ENCODE data around the gene SRPK1.
"Not testable (repeated sequence)": the region's sequence is repeated elsewhere in the genome, so short reads cannot be mapped to it uniquely, and the experiment has no call there.

Gene SRPK1

DNA sequence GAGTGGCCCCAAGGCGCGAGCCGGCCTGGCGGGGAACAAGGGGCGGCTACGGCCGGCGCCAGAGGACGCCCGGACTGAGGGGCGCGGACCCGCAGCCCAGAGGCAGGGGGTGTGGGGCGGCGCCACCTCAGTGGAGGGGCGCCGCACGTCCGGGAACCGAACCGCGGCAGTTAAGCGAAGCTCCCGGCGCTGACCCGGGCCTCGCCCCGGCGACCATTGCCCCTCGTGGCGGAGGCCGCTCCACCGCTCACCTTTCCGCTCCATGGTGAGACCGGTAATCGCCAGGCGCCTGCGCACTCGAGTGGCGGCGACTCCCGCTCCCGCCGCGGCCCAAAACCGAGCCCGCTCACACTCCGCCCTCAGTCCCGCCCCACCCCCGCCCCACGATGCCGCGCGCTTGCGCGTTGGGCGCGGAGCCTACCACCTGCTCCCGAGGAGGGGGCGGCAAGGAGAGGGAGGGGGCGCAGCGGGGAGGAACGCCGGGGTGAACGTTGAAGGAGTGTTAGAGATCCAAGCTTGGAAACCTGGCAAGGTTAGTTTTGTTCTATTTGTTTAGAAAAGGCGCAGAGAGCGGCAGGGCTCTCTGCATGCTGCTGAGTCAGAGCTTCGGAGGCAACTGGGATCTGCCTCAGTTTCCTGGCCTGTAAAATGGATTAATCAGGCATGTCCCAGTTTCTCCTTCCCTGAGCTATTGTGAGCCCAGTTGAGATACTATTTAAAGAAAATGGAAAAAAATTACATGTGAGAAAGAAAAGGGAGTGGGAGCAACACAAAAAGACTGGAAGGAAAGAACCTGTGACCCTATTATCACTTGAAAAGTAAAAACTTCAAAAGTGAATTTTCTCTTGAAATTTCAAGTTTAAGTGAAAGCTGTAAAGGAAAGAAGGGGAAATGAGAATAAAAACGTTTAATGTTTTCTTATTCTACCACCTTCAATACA, at the start of gene SRPK1:
Gene SRPK1 (minus strand): TSS at position 306 of the 940 bp plus-strand sequence. CDS start 42 bp downstream, at position 264.
- peak; percentile 93 for DNase-seq

DNA sequence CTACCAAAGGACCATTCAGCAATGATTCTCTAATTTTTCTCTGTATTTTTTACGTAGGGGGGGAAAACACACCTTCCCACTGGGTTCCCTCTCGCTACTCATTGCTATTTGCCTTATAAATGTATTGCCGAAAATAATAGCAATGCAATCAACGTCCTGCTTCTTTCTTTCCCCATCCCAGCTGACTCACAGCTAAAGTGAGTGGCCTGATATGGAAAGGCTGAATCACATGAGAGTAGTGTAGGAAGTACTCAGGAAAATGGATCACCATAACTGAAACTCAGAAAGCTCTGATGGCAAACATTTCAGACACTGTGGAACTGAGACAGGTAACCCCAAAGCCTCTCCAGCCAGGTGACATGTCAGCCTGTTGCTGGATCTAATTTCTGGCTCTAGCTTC, 49.3 kb upstream of the SRPK1 start:
- no peak for DNase-seq

DNA sequence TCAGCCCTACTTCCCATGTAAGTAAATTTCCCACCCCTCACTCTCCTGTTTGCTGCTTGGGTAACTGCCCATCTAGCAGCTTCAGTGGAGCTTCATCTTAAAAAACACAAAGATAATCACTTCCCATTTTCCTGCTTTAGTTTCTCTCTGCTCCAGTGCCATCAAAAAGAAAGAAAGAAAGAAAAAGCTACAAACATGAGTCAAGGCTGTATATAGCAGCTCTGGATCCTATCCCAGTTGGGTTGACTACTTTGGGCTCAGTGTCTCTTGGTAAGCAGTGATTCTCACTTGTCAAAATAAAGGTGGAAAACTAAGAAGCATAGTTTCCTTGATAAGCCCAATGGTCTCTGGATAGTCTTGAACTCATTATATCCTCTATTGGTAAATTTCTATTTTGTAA, 48.7 kb upstream of the SRPK1 start:
- no peak for DNase-seq

DNA sequence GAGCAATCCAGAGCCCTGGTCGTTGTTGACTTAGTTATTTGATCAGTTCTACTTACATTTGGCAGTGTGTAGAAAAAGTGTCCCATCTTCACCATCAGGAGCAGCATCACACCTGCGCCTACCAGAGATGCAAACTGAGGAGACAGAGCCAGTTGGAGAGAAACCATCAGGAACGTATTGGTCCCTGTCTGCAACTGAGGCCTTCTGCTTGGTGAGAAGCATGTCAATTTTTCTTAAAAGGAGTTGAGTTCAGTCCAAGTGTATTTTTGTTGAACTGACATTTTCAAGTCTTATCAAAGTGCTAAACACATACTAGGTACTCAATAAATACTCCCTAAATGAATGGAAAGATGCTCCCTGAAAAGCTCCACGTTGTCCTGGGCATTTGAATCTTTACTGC, 47.9 kb upstream of the SRPK1 start:
- DNase-seq, result no peak

DNA sequence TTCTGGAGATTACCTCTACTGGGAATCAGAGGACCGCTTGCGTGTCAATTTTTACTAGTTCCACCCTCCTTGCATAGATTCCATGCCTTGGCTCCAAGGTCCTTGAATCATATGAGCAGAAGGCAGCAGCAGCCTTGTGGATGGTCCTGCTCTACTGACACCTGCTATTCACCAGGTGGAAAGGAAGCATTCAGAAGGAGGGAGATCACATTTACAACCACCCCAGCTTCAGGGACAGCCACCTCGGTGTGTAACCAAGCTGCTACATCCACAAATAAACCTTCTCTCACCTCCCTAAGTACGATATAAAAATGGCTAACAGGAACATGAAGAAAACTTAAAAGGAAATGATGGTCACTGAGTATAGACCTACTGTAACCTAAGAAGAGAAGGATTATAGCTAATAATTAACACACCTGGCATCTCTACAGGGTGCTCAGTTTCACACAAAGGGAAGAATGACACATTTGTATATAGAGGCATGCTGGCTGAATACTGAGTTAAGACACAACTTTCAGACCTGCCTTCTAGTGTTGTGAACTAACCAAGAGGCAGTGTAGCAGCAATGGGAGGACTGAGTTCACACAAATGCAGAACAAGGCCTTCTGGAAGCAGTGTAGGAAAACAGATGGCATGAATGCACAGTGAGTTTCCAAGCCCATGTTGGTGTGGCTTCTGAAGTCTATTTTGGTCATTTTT, 46.3 kb upstream of the SRPK1 start:
- DNase-seq, result no peak

DNA sequence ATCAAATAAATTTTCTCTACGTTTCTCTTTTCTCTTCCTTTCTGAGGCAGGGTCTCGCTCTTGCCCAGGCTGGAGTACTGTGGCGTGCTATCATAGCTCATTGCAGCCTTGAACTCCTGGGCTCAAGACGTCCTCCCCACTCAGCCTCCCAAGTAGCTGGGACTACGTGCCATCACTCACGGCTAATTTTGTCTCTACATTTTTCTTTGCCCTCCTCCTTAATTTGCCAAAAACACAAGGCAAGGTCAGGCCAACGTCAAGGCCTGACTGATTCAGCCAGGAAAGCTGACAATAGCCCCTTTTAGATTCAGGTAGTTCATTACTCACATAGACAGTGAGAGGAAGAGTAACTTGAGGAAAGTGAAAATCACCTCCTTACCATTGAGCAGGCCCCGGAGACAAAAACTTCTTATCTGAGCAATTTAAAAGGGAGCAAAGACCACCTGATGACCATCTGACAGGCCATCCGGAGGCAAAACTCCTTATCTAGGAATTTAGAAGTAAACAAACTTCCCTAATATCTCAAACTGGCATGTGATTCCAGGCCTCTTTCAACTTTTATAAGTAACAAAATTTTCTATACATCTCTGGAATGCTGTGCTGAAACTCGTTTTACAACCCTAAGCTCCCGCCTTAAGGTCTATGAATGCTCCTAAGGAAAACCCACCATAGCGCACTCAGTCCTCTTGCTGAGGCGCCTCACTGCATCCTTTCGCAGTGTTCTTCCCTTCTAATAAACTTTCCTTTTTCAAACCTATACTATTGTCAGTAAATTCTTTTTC, 42.1 kb upstream of the SRPK1 start:
- DNase-seq, result no peak

DNA sequence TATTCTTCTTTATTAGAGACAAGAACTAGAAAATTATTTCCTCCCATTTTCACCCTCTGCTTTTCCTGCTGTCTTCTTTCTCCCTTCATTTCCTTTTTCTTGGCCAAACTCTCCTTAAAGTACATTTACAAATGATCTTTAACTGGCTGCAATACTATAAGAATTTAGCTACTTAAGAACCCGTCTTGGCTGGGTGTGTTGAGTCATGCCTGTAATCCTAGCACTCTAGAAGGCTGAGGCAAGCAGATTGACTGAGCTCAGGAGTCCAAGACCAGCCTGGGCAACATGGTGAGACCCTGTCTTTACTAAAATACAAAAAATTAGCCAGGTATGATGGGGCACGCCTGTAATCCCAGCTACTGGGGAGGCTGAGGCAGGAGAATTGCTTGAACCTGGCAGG, 39.3 kb upstream of the SRPK1 start:
- DNase-seq, result no peak

DNA sequence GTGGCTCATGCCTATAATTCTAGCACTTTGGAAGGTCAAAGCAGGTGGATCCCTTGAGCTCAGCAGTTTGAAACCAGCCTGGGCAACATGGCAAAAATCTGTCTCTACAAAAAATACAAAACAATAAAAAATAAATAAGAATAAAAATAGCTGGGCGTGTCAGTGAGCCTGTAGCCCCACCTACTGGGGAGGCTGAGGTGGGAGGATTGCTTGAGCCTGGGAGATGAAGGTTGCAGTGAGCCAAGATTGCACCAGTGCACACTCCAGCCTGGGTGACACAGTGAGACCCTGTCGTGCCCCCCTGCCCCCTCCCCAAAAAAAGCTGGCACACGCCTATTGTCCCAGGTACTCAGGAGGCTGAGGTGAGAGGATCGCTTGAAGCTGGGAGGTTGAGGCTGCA, 35.1 kb upstream of the SRPK1 start:
- DNase-seq, result peak; percentile 24

DNA sequence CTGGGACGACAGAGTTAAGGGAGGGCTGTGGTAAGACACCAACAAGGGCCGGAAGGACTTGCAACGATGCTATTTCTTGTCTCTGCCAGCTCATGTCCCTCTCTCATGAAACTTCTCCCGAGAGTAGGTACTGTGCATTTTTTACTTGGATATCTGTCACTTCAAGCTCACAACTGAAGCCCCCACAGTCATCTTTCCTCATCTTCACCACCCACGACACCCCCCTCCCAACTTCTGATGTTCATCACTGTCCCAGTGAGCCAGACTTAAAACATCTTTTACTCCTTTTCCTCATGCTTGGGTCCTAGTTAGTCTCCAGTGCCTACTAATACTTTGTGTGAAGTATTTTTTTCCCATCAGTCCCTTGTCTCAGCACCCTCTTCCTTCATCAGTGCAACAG, 34.6 kb upstream of the SRPK1 start:
- DNase-seq, result no peak

DNA sequence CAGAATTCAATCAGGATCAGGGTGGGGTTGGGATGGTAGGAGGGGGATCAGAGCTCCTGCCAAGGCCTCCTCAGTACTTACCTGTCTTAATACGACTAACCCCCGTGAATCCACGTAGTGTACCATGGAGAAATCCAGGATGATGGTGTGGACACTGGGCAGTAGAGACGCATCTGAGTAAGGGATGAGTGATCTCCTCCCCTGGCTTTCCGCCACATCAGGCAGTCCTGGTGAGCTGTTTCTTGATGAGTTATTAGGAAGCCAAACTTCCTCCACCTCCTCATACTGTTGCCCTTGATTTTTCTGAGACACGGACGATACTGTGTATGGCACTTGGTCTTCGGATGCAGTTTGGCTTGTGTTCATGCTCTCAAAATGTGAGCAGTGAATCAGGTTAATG, 34.2 kb upstream of the SRPK1 start:
- DNase-seq, result no peak

DNA sequence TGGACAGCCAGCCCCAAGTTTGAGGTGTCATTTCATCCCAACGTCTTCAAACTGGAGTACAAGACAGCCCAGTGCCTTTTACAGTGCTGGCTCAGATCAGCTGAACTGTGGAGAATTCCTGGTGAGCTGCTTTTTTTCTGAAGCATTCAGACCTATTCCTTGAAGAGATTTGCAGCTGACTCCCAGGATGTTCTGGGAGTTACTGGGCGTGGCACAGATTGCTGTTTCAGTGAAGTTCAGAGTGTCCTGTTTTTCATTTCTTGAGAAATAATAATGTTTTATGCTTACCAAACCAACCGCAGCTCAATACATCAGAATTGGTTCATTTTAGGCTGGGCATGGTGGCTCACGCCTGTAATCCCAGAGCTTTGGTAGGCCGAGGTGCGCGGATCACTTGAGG, 33.4 kb upstream of the SRPK1 start:
- no peak for DNase-seq

DNA sequence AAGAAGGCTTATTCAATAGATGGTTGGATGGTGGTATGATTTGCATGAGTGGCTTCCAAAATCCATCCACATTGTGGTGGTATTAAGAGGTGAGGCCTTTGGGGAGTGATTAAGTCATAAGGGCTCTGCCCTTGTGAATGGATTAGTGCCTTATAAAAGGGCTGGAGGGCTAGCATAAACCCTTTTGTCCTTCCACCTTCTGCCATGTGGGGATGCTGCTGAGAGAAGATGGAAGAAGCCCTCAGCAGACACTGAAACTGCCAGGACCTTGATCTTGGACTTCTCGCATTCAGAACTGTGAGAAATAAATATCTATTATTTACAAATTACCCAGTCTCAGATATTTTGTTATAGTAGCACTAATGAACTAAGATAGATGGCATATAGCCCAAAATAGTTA, 27.8 kb upstream of the SRPK1 start:
- no peak for DNase-seq

DNA sequence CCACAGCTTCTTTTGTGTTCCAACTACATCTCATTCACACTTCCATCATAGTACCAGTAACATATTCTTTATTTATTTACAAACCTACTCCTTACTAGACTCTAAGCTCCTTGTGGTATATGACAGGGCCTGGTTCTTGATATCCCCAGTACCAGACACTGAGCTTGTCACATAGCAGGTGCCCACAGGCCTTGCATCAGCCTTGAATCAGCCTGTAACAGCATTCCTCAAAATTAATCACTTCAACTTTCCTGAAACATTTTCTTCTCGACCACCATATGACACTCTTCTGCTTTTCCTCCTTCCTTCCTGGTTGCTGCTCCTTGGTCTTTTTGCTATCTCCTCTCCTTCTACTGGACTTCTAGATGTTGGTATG, 24.7 kb upstream of the SRPK1 start:
- no peak for DNase-seq

DNA sequence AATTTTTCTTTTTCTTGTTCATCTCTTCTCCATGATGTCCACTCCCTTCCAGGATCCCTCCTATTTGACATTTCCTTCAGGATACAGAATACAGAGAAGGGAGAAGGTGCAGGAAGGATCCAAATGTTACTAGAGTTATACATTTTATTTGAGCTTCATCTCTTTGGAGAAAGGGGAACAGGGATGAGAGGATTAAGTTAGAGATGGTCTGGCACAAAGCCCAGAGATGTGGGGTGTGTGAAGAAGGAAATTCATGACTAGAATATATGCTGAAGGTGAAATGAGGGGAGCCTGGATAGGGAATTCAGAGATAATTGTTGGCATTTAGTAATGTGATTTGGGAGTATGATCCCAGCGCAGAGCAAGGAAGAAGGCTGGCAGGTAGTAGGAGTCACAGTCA, 22.5 kb upstream of the SRPK1 start:
- no peak for DNase-seq

DNA sequence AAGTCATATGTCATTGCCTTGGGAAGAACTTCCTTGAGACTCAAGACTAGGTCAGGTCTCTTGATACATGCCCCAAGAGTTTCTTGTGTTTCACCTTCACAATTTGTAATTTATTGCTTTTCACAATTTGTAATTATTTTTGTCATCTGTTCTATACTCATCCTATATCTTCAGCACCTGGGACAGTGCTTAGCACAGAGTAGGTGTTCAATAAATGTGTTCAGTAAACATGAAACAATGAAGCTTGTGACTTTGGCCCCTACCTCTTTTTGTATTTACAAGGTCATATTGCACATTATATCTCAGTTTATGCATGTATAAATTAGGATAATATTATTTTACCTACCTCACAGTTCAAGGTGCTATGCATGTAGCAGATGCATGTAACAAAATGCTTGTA, 21.5 kb upstream of the SRPK1 start:
- DNase-seq, result no peak

DNA sequence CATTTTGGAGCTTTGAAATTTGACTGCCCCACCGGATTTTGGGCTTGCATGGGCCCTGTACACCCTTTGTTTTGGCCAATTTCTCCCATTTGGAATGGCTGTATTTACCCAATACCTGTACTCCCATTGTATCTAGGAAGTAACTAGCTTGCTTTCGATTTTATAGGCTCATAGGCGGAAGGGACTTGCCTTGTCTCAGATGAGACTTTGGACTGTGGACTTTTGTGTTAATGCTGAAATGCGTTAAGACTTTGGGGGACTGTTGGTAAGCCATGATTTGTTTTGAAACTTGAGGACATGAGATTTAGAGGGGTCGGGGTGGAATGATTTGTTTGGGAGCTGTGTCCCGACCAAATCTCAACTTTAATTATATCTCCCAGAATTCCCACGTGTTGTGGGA, 20.3 kb upstream of the SRPK1 start:
- not testable (repeated sequence) for DNase-seq

DNA sequence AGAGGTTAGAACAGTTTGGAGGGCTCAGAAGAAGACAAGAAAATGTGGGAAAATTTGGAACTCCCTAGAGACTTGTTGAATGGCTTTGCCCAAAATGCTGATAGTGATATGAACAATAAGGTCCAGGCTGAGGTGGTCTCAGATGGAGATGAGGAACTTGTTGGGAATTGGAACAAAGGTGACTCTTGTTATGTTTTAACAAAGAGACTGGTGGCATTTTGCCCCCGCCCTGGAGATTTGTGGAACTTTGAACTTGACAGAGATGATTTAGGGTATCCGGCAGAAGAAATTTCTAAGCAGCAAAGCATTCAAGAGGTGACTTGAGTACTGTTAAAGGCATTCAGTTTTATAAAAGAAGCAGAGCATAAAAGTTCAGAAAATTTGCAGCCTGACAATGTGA, 19.1 kb upstream of the SRPK1 start:
- DNase-seq, result not testable (repeated sequence)

DNA sequence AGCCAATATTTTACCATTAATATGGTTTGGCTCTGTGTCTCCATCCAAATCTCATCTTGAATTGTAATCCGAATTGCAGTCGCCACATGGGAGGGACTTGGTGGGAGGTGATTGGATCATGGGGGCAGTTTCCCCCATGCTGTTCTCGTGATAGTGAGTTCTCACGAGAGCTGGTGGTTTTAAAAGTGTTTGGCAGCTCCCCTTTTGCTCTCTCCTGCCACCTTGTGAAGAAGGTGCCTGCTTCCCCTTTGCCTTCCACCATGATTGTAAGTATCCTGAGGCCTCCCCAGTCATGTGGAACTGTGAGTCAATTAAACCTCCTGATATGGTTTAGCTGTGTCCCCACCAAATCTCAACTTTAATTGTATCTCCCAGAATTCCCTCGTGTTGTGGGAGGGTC, 18.4 kb upstream of the SRPK1 start:
- not testable (repeated sequence) for DNase-seq

DNA sequence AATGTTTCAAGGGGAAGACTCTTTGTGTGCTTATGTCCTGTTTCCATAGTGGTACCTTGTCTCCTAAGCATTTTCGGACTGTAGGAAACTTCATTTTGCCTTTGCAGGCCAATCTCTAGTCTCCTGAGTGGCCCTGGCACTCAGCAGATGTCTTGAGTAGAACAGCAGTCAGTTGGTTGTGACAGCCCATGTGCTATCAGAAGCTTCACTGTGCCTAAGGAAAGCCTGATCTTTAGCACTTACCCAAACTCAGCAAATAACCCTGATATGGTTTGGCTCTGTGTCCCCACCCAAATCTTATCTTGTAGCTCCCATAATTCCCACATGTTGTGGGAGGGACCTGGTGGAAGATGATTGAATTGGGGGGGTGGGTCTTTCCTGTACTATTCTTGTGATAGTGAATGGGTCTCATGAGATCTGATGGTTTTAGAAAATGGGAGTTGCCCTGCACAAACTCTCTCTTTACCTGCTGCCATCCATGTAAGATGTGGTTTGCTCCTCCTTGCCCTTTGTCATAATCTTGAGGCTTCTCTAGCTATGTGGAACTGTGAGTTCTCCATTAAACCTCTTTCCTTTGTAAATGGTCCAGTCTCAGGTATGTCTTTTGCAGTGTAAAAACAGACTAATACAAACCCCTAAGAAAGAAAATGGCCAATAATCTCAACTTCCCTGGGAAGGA, 15.9 kb upstream of the SRPK1 start:
- DNase-seq, result no peak

DNA sequence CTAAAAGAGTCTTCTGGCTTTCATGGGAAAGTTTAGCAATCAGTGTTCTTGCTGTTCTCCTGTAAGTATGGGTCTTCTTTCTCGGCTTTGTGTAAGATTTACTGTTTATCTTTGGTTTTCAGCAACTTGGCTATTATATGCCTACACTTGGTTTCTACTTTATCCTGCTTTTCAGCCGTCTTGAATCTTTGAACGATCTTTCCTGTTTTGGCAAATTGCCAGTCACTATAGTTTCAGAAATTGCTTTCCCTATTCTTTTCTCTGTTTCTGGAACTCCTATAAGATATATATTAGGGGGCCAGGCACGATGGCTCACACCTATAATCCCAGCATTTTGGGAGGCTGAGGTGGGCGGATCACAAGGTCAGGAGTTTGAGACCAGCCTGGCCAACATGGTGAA, 14.6 kb upstream of the SRPK1 start:
- DNase-seq, result no peak

DNA sequence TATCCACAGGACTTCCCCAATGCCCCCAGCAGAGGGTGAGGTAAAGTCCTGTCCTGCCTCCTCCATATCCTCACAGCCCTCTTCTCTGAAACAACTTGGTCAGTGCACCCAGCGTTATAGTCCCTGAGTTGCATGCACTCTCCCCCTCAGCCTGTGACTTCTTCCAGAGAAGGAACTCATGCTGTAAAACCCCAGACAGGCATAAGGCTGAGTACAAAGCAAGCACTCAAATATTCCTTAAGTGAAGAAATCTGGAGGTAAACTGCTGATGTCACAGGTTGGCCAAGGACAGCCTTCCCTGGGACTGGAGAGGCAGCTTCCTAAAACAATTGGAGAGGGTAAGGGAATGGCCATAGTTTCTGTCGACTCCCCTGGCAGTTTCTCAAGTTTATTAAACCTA, 12.9 kb upstream of the SRPK1 start:
- no peak for DNase-seq

DNA sequence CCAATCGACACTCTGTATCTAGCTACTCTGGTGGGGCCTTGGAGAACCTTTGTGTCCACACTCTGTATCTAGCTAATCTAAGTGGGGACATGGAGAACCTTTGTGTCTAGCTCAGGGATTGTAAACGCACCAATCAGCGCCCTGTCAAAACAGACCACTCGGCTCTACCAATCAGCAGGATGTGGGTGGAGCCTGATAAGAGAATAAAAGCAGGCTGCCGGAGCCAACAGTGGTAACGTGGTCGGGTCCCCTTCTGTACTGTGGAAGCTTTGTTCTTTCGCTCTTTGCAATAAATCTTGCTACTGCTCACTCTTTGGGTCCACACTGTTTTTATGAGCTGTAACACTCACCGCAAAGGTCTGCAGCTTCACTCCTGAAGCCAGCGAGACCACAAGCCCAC, 11.0 kb upstream of the SRPK1 start:
- DNase-seq, result not testable (repeated sequence)

DNA sequence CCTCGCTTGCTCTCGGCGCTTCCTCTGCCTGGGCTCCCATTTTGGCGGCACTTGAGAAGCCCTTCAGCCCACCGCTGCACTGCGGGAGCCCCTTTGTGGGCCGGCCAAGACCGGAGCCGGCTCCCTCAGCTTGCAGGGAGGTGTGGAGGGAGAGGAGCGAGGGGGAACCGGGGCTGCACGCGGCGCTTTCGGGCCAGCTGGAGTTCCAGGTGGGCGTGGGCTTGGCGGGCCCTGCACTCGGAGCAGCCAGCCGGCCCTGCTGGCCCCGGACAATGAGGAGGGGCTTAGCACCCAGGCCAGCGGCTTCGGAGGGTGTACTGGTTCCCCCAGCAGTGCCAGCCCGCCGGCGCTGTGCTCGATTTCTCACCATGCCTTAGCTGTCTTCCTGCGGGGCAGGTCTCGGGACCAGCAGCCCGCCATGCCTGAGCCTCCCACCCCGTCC, 10.2 kb upstream of the SRPK1 start:
- no peak for DNase-seq

All from stimulated activated CD4-positive, alpha-beta T cell treated with anti-CD3 and anti-CD28 coated beads, Interleukin-15, amount 100 ng/mL, for 24 hours (primary cell).